Measurements from ENCODE around the gene CLEC11A.

DNA sequence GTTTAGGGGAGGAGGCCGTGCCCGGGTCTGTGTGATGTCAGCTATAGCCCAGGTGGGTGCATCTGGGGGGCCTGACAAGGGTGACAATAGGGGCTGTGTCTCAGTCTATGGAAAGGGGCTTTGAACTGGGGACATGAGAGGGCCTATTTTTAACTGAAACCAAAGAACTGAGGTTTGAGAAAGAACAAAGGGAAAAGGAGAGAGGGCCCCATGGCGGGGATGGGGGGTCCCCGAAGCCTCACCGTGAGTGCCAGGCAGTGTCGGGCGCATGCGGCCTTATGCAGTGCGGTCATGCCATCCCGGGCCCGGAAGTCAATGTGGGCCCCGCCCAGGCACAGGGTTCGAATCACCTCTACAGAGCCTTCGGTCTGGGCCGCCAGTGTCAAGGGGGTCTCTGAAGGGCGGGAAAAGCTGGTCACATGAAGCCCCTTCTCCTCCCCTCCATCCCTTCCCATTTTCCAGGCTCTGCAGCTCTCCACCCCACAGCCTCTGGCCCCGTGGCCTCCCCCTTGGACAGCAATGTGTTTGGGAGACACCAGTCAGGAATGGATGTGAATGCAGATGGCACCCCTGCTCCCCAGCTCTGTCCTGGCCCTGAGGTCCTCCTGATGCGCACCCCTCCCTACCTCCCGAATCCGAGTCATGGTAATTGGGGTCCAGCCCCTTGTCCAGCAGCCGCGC, 9.5 kb upstream of the CLEC11A start:
- TF ChIP-seq, protein P1, sequence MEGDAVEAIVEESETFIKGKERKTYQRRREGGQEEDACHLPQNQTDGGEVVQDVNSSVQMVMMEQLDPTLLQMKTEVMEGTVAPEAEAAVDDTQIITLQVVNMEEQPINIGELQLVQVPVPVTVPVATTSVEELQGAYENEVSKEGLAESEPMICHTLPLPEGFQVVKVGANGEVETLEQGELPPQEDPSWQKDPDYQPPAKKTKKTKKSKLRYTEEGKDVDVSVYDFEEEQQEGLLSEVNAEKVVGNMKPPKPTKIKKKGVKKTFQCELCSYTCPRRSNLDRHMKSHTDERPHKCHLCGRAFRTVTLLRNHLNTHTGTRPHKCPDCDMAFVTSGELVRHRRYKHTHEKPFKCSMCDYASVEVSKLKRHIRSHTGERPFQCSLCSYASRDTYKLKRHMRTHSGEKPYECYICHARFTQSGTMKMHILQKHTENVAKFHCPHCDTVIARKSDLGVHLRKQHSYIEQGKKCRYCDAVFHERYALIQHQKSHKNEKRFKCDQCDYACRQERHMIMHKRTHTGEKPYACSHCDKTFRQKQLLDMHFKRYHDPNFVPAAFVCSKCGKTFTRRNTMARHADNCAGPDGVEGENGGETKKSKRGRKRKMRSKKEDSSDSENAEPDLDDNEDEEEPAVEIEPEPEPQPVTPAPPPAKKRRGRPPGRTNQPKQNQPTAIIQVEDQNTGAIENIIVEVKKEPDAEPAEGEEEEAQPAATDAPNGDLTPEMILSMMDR (IDR thresholded peaks at IDR 0.05; ENCODE audit: low read depth, low read length): no peak
- TF ChIP-seq EZH2phosphoT487 (IDR thresholded peaks at IDR 0.05; ENCODE audit: low read depth): no peak

Measured in OCI-LY3 (cell line).